RWPE2 (cell line): ENCODE results near the gene KAT8.
"Not testable (repeated sequence)": the region's sequence is repeated elsewhere in the genome, so short reads cannot be mapped to it uniquely, and the experiment has no call there.

Experiments
- ATAC-seq: fragments of 200-7000 bp; cut with Tn5 transposase; 3 replicates; pipeline ENCODE4 v1.9.1; 2021; ENCODE audit warnings: low read depth
- DNase-seq: peaks from one replicate; pipeline ENCODE4 v3.0.0-alpha.2; 2020; ENCODE audit warnings: low spot score
- H3K27ac ChIP-seq: fragments of 450-650 bp; 2 replicates; pipeline ENCODE4 v1.5.1; 2017; ENCODE audit warnings: mild to moderate bottlenecking; ENCODE audit not compliant: poor library complexity, severe bottlenecking
- H3K27me3 ChIP-seq: fragments of 250-450 bp; sonication (Bioruptor Pico); 2 replicates; pipeline ENCODE4 v1.5.1; 2021; ENCODE audit warnings: mild to moderate bottlenecking, moderate library complexity; ENCODE audit not compliant: insufficient read depth, poor library complexity, severe bottlenecking
- H3K36me3 ChIP-seq: fragments of 250-450 bp; sonication (Bioruptor Pico); 2 replicates; pipeline ENCODE4 v1.5.1; 2020; ENCODE audit warnings: low read depth, mild to moderate bottlenecking, moderate library complexity
- H3K4me1 ChIP-seq: fragments of 250-450 bp; sonication (Bioruptor Pico); 2 replicates; pipeline ENCODE4 v1.5.1; 2021; ENCODE audit warnings: mild to moderate bottlenecking, moderate library complexity; ENCODE audit not compliant: insufficient read depth, poor library complexity, severe bottlenecking
- H3K4me3 ChIP-seq: fragments of 250-450 bp; sonication (Bioruptor Pico); 2 replicates; pipeline ENCODE4 v1.5.1; 2021; ENCODE audit warnings: mild to moderate bottlenecking, moderate library complexity; ENCODE audit not compliant: severe bottlenecking
- H3K9me3 ChIP-seq: fragments of 250-450 bp; sonication (Bioruptor Pico); 2 replicates; pipeline ENCODE4 v1.5.1; 2021; ENCODE audit warnings: mild to moderate bottlenecking, moderate library complexity; ENCODE audit not compliant: severe bottlenecking
- TF ChIP-seq, protein P1 (sequence below): fragments of 450-650 bp; IDR thresholded peaks from one replicate; pipeline ENCODE4 v1.5.1; 2017; ENCODE audit warnings: mild to moderate bottlenecking, moderate library complexity; ENCODE audit not compliant: poor library complexity, severe bottlenecking

KAT8 gene

DNA sequence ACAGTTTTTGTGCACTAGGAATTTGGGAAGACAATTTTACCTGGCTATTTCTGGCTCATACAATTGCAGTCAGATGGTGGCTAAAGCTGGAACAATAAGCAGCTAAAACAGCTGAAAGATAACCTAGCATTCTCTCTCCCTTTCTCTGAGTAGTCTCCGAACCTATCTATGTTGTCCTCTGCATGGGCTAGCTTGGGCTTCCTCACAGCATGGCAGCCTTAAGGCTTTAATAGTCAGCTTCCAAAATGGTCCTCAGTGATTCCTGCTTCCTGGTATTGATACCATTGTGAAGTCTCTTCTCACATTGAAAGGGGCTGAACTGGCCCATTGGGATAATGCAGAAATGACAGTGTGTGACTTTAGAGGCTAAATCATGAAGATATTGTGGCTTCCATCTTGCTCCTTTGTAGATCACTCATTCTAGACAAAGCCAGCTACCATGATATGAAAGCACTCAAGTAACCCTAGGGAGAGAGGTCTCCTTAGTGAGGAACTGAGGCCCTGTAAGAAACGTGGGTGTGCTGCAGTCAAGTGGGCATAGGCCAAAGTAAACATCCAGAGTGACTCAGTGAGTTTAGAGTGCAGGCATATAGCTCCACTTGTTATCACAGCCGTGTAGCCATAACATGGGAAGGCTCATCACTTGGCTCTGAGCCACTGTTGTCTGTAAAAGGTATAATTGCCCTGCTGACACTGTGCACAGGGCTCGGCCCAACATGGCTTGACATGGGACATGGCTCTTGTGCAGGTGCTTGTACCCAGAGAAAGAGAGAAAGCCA, 17.4 kb upstream of the KAT8 start:
- no peak; the same call in 2 of the 3 replicates for ATAC-seq

GRCh38 chr16:31100876-31101641, 16.4 kb upstream of the KAT8 start:
- not testable (repeated sequence) for H3K9me3 ChIP-seq, H3K36me3 ChIP-seq, ATAC-seq

More for the DNA sequence above, 17.4 kb upstream of the KAT8 start:
- no peak overlapping the region for H3K27ac ChIP-seq
- H3K27me3 ChIP-seq = no peaks in the 10 kb centered on the region
- H3K9me3 ChIP-seq = no peaks in the 10 kb centered on the region
- H3K4me1 ChIP-seq = no peaks in the 10 kb centered on the region
- no peaks in the 10 kb centered on the region for H3K36me3 ChIP-seq
- TF ChIP-seq, protein P1, sequence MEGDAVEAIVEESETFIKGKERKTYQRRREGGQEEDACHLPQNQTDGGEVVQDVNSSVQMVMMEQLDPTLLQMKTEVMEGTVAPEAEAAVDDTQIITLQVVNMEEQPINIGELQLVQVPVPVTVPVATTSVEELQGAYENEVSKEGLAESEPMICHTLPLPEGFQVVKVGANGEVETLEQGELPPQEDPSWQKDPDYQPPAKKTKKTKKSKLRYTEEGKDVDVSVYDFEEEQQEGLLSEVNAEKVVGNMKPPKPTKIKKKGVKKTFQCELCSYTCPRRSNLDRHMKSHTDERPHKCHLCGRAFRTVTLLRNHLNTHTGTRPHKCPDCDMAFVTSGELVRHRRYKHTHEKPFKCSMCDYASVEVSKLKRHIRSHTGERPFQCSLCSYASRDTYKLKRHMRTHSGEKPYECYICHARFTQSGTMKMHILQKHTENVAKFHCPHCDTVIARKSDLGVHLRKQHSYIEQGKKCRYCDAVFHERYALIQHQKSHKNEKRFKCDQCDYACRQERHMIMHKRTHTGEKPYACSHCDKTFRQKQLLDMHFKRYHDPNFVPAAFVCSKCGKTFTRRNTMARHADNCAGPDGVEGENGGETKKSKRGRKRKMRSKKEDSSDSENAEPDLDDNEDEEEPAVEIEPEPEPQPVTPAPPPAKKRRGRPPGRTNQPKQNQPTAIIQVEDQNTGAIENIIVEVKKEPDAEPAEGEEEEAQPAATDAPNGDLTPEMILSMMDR = no peak
- no peak overlapping the region for H3K4me3 ChIP-seq
- no peak for DNase-seq

DNA sequence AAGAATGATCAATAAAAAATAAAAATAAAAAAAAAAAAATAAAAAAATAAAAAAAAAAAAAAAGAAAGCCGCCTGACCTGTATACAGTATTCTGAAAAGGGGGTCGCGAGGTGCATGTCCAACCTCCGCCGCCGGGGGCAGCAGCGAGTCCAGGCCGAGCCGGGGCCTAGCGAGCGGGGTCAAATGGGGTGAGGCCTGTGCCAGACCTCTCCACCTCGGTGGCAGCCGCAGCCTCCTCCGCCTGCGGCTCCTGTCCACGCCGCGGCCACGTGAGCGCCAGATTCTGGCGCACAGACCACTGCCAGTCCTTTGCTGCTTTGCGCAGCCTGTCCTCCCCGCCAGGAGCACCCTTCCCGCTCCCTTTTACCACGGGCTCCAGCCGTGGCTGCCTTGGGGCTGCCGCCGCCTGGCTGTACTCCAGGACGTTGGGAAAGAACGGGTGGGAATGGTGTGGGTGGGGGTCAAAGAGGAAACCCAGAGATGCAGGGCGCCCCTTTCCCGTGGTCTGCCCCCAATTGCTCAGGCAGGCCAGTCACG, 11.7 kb upstream of the KAT8 start:
- ATAC-seq = peak; percentile 30; the same call in 2 of the 3 replicates
- peak overlapping the region; percentile 19 for H3K27ac ChIP-seq

More at GRCh38 chr16:31100876-31101641, 16.4 kb upstream of the KAT8 start:
- not testable (repeated sequence) for H3K27me3 ChIP-seq, H3K4me3 ChIP-seq, H3K27ac ChIP-seq, DNase-seq, H3K4me1 ChIP-seq

DNA sequence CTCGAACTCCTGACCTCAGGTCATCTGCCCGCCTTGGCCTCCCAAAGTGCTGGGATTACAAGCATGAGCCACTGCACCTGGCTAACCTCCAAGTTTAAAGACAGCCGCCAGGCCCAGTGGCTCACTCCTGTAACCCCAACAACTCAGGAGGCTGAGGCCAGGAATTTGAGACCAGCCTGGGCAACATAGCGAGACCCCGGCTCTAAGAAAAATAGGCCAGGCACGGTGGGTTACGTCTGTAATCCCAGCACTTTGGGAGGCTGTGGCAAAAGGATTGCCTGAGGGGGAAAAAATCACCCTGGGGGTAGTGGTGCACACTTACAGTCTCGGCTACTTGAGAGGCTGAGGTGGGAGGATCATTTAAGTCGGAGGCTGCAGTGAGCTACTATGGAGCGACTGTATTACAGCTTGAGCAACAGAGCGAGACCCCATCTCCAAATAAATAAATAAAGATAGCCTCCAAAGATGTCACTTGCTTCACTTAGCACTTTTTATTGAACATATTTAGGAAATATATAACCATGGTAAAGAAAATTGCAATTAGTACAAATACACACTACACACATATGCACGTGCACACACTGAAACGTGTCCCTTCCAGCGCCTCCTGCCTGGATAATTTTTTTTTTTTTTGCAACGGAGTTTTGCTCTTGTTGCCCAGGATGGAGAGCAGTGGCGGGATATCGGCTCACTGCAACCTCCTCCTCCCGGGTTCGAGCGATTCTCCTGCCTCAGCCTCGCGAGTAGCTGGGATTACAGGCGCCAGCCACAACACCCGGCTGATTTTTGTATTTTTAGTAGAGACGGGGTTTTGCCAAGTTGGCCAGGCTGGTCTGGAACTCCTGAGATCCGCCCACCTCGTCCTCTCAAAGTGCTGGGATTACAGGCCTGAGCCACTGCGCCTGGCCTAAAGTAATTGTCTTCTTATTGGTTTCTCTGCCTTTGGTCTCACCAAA, 10.7 kb upstream of the KAT8 start:
- no peak overlapping the region for H3K4me3 ChIP-seq
- no peak for ATAC-seq

More for the DNA sequence above, 11.7 kb upstream of the KAT8 start:
- H3K36me3 ChIP-seq = peaks cover 17% of the 10 kb centered on the region
- no peaks in the 10 kb centered on the region for H3K9me3 ChIP-seq
- TF ChIP-seq, protein P1 = peak; percentile 90
- no peak overlapping the region for H3K4me3 ChIP-seq
- peak; percentile 55 for DNase-seq
- no peaks in the 10 kb centered on the region for H3K27me3 ChIP-seq
- H3K4me1 ChIP-seq = no peaks in the 10 kb centered on the region

More for the DNA sequence above, 10.7 kb upstream of the KAT8 start:
- no peak for DNase-seq
- Histone ChIP-seq H3K9me3 (no peaks in the 10 kb centered on the region), H3K4me1 (no peaks in the 10 kb centered on the region), H3K36me3 (peaks cover 27% of the 10 kb centered on the region), H3K27ac (peak overlapping the region; percentile 42), H3K27me3 (no peaks in the 10 kb centered on the region)
- TF ChIP-seq, protein P1 = no peak
